Transverse colon (tissue), 4 donors: Measurements from ENCODE around the gene RTRAF.

Experiments used
- CTCF ChIP-seq, 5 experiments: fragments of 200-600 bp in 3 of 5; fragments of 450-650 bp in 2 of 5; sonication (generic) in 3 of 5; IDR thresholded peaks; 1 replicate in 2 of 5; 2 replicates in 3 of 5; pipeline ENCODE4 v1.5.1; 2016 to 2017; ENCODE audit warnings: antibody characterized with exemption in 5 of 5, inconsistent platforms in 3 of 5, mild to moderate bottlenecking in 2 of 5, moderate library complexity in 1 of 5
- EP300 ChIP-seq: sonication (generic); formaldehyde crosslinking; IDR thresholded peaks from one replicate; pipeline ENCODE4 v1.6.1; 2017; ENCODE audit warnings: antibody characterized with exemption, low read depth
- POLR2A ChIP-seq: fragments of 450-650 bp; IDR thresholded peaks from one replicate; pipeline ENCODE4 v1.6.1; 2016; ENCODE audit warnings: antibody characterized with exemption, mild to moderate bottlenecking, moderate library complexity
- POLR2AphosphoS5 ChIP-seq, 3 donors: sonication (generic); formaldehyde crosslinking; IDR thresholded peaks; one replicate each; pipeline ENCODE4 v1.6.1; 2016; ENCODE audit warnings: antibody characterized with exemption in 3 of 3

DNA sequence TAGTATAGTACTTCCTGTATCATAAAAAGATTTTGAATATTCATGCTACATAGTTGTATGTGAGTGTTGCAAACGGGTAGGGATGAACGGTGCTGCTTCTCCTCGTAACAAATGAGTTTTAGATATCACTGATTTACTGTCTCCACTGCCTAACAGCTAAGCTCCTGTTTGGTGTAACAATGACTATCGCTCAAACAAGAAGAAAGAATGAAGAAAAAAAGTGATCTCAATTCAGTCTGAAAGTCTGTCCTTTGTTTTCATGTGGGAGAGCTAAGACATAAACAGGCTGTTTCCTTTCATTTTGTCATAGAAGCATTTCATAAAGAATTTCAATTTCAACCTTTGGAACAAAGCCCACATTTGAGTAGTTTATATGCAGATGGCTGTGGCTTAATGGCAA, 26.1 kb upstream of the RTRAF start:
- TF ChIP-seq CTCF (IDR thresholded peaks at IDR 0.05) (no peak), POLR2A (no peak), POLR2AphosphoS5 (IDR thresholded peaks at IDR 0.05) (no peak), EP300 (no peak)
